ENCODE results near the gene ARFIP2. TPM values are rescaled to one million over a fixed set of nuclear protein-coding genes. Genes with fewer than 3 reads are reported as not detected.

The ARFIP2 gene
- total RNA-seq, 1 experiment from 2014 or later = 55.1 TPM

GRCh38 chr11:6485661-6486060 is 4.5 kb upstream of the ARFIP2 start:
- no peaks in the 10 kb centered on the region for H3K9me3 ChIP-seq (ENCODE audit: control insufficient read depth, low read depth, low read length)
- Mint-ChIP-seq H3K27me3 (ENCODE audit: low read depth) (no peaks in the 10 kb centered on the region; the same call in 1 of the 2 replicates), H3K27ac (no peak overlapping the region), H3K36me3 (ENCODE audit: insufficient read depth in 1 of 3, low read depth in 3 of 3) (peaks cover 14 to 19% (median 15%) of the 10 kb centered on the region in 3 experiments; a peak in 6 of 7 replicates), H3K4me3 (no peak overlapping the region), H3K4me1 (peaks cover 6 to 7% of the 10 kb centered on the region in 2 experiments), H3K9me3 (no peaks in the 10 kb centered on the region)
- H2BK5ac ChIP-seq (ENCODE audit: insufficient read length, low read length) = no peak overlapping the region
- H2BK15ac ChIP-seq (ENCODE audit: low read depth, low read length) = no peak overlapping the region
- no peak overlapping the region for H4K5ac ChIP-seq (ENCODE audit: insufficient read length, low read depth, low read length)
- peaks cover 8% of the 10 kb centered on the region for H3K23me2 ChIP-seq (ENCODE audit: insufficient read length, low read depth, low read length, poor library complexity, severe bottlenecking)
- DNase-seq = no peak
- no peak overlapping the region for H2BK12ac ChIP-seq (ENCODE audit: insufficient read length, low read depth, low read length)
- H3K9ac ChIP-seq (ENCODE audit: extremely low read depth, insufficient read length, low read length) = no peak overlapping the region
- H4K20me1 ChIP-seq (ENCODE audit: control insufficient read depth, insufficient read depth, insufficient read length) = no peaks in the 10 kb centered on the region
- no peaks in the 10 kb centered on the region for H3K4me1 ChIP-seq (ENCODE audit: insufficient read depth, low read length)
- no peak overlapping the region for H4K91ac ChIP-seq (ENCODE audit: insufficient read length, low read depth, low read length)
- no peak overlapping the region for H2AFZ ChIP-seq (ENCODE audit: low read length)
- no peak overlapping the region for H3K4ac ChIP-seq (ENCODE audit: low read depth, low read length)
- no peak overlapping the region for H2BK120ac ChIP-seq (ENCODE audit: low read depth, low read length, poor library complexity, severe bottlenecking)
- H3K79me1 ChIP-seq (ENCODE audit: insufficient read depth, low read depth, low read length, poor library complexity, severe bottlenecking) = peaks cover 12% of the 10 kb centered on the region
- H3K79me2 ChIP-seq (ENCODE audit: insufficient read depth, low read length) = peaks cover 10% of the 10 kb centered on the region; the same call in 1 of the 2 replicates
- no peak overlapping the region for H3K27ac ChIP-seq (ENCODE audit: insufficient read length, low read depth, low read length)
- H3K56ac ChIP-seq (ENCODE audit: insufficient read length, low read depth, low read length) = no peak overlapping the region
- no peak overlapping the region for H3K14ac ChIP-seq (ENCODE audit: insufficient read depth, low read length)
- H2AK5ac ChIP-seq (ENCODE audit: insufficient read length, low read length) = no peak overlapping the region
- no peak overlapping the region for H3T11ph ChIP-seq (ENCODE audit: low read length)
- TF ChIP-seq CTCF (conservative IDR thresholded peaks at IDR 0.05) = no peak
- no peak overlapping the region for H3K18ac ChIP-seq (ENCODE audit: insufficient read length, low read depth, low read length)
- no peak overlapping the region for H2BK20ac ChIP-seq (ENCODE audit: low read depth, low read length, poor library complexity, severe bottlenecking)
- H3K27me3 ChIP-seq (ENCODE audit: insufficient read depth, low read length) = no peaks in the 10 kb centered on the region
- H3K4me2 ChIP-seq (ENCODE audit: insufficient read depth, insufficient read length, low read length) = no peak overlapping the region
- no peak overlapping the region for H3K23ac ChIP-seq (ENCODE audit: insufficient read length, low read depth, low read length)
- no peak overlapping the region for H4K8ac ChIP-seq (replicated peaks; ENCODE audit: insufficient read length, low read depth, low read length)
- 100% methylated on average over 2 of the region's 3 CpGs for WGBS (ENCODE audit: extremely low coverage, insufficient read length, low lambda C conversion rate)

All from H9 (cell line).